GM21515 (cell line): Measurements from ENCODE around the gene B3GAT2.

ENCODE experiments used
- ATAC-seq: cut with Tn5 transposase; IDR thresholded peaks from one replicate; pipeline ENCODE4 v1.9.1; 2021; ENCODE audit not compliant: unreplicated experiment

B3GAT2 gene

GRCh38 chr6:70901324-70901723 is 55.5 kb downstream of the B3GAT2 start:
- ATAC-seq, result no peak

GRCh38 chr6:70900047-70900446 is 56.8 kb downstream of the B3GAT2 start:
- ATAC-seq, result no peak

GRCh38 chr6:70894001-70894400 is 62.9 kb downstream of the B3GAT2 start:
- no peak for ATAC-seq

- no peak for ATAC-seq
These were observed 67.6 kb downstream of the B3GAT2 start for GRCh38 chr6:70889270-70889669.

- no peak for ATAC-seq
These were observed 70.2 kb downstream of the B3GAT2 start for GRCh38 chr6:70886661-70887060.

GRCh38 chr6:70886071-70886470 is 70.8 kb downstream of the B3GAT2 start:
- no peak for ATAC-seq

GRCh38 chr6:70884074-70884983 is 72.5 kb downstream of the B3GAT2 start:
- peak; percentile 87 for ATAC-seq

- no peak for ATAC-seq
These were observed 77.4 kb downstream of the B3GAT2 start for GRCh38 chr6:70879496-70879895.

- no peak for ATAC-seq
These were observed 82.5 kb downstream of the B3GAT2 start for GRCh38 chr6:70874181-70874913.

GRCh38 chr6:70872469-70872868 is 84.4 kb downstream of the B3GAT2 start:
- ATAC-seq, result no peak

GRCh38 chr6:70864401-70864800 is 92.5 kb downstream of the B3GAT2 start:
- no peak for ATAC-seq

- ATAC-seq, result no peak
These were observed 93.5 kb downstream of the B3GAT2 start for GRCh38 chr6:70863343-70863742.

GRCh38 chr6:70860920-70861319 is 95.9 kb downstream of the B3GAT2 start:
- ATAC-seq, result no peak

- ATAC-seq, result no peak
These were observed 96.8 kb downstream of the B3GAT2 start for GRCh38 chr6:70860045-70860444.

GRCh38 chr6:70857387-70858077 is 99.3 kb downstream of the B3GAT2 start:
- ATAC-seq, result peak; percentile 100

- no peak for ATAC-seq
These were observed 104.1 kb downstream of the B3GAT2 start for GRCh38 chr6:70852667-70853246.

GRCh38 chr6:70849348-70850069 is 107.4 kb downstream of the B3GAT2 start:
- ATAC-seq, result no peak

GRCh38 chr6:70847106-70848084 is 109.5 kb downstream of the B3GAT2 start:
- ATAC-seq, result no peak

GRCh38 chr6:70846207-70846835 is 110.5 kb downstream of the B3GAT2 start:
- ATAC-seq, result no peak
